Panc1 (cell line): ENCODE measurements around the gene DENND4C. TPM values are rescaled to one million over a fixed set of nuclear protein-coding genes. Genes with fewer than 3 reads are reported as not detected.

Experiments
- ATAC-seq: fragments of 200-7000 bp; cut with Tn5 transposase; 2 replicates; pipeline ENCODE4 v1.9.1; 2020; ENCODE audit warnings: mild to moderate bottlenecking, moderate library complexity
- BruUV-seq: library from RNA; stranded (reverse); fragments of 400-500 nt; replicated peaks from 2 replicates; lab custom pipeline; 2021; lab: Mats Ljungman, UMichigan
- CTCF ChIA-PET: fragments of 300-600 bp; sonication (Branson Sonifier 250); formaldehyde crosslinking; loops from one replicate; lab custom pipeline; 2022; ENCODE audit warnings: antibody characterized with exemption; lab: Charles Lee
- POLR2A ChIA-PET: fragments of 300-600 bp; sonication (Branson Sonifier 250); formaldehyde crosslinking; loops from one replicate; lab custom pipeline; 2022; ENCODE audit warnings: antibody characterized with exemption; lab: Charles Lee
- DNase-seq: peaks from one replicate; pipeline ENCODE4 v3.0.0-alpha.2; 2010; ENCODE audit warnings: low read depth, low spot score
- H3K27ac ChIP-seq: 2 replicates; pipeline ENCODE4 v1.5.1; 2011; ENCODE audit warnings: mild to moderate bottlenecking, low read length, inconsistent platforms
- H3K27me3 ChIP-seq: fragments of 200-500 bp; sonication (Bioruptor generic); 2 replicates; pipeline ENCODE4 v1.6.0; 2014; ENCODE audit warnings: low read length, inconsistent platforms; ENCODE audit not compliant: control insufficient read depth, insufficient read depth
- H3K36me3 ChIP-seq: fragments of 200-500 bp; sonication (Bioruptor generic); 2 replicates; pipeline ENCODE4 v1.5.1; 2014; ENCODE audit warnings: inconsistent platforms, mild to moderate bottlenecking, low read length, moderate library complexity; ENCODE audit not compliant: control insufficient read depth, insufficient read depth
- H3K4me1 ChIP-seq: 2 replicates; pipeline ENCODE4 v1.5.1; 2011; ENCODE audit warnings: inconsistent platforms, mild to moderate bottlenecking, low read length, moderate library complexity; ENCODE audit not compliant: control insufficient read depth, insufficient read depth
- H3K4me3 ChIP-seq, 2 experiments: 2 replicates each; pipeline ENCODE4 v1.5.1; 2011 to 2012; ENCODE audit warnings: low read depth in 2 of 2, low read length in 2 of 2, mild to moderate bottlenecking in 2 of 2, inconsistent platforms in 1 of 2, moderate library complexity in 1 of 2
- H3K9me3 ChIP-seq: fragments of 200-500 bp; sonication (Bioruptor generic); 2 replicates; pipeline ENCODE4 v1.5.1; 2014; ENCODE audit warnings: low read depth, mild to moderate bottlenecking, inconsistent platforms, low read length, moderate library complexity; ENCODE audit not compliant: control insufficient read depth, insufficient read depth
- CTCF ChIP-seq: fragments of 450-650 bp; IDR thresholded peaks from 2 replicates; pipeline ENCODE4 v1.5.1; 2017; ENCODE audit warnings: mild to moderate bottlenecking
- POLR2AphosphoS5 ChIP-seq: IDR thresholded peaks from 2 replicates; pipeline ENCODE4 v1.6.1; 2012; ENCODE audit warnings: mild to moderate bottlenecking, low read depth, low read length, moderate library complexity
- REST ChIP-seq, 2 experiments: IDR thresholded peaks; 2 replicates each; pipeline ENCODE4 v1.6.1; 2011 to 2012; ENCODE audit warnings: low read depth in 2 of 2, control low read depth in 1 of 2, low read length in 1 of 2, mild to moderate bottlenecking in 1 of 2, moderate library complexity in 1 of 2; ENCODE audit not compliant: insufficient read depth in 1 of 2
- SIN3A ChIP-seq: IDR thresholded peaks from 2 replicates; pipeline ENCODE4 v1.6.1; 2012; ENCODE audit warnings: low read depth, mild to moderate bottlenecking, low read length, moderate library complexity, borderline replicate concordance; ENCODE audit not compliant: insufficient read depth
- TCF7L2 ChIP-seq: IDR thresholded peaks from 2 replicates; pipeline ENCODE4 v1.6.1; 2011; ENCODE audit warnings: mild to moderate bottlenecking, low read depth, low read length, inconsistent platforms
- in situ Hi-C: cut with HindIII; loops from 2 replicates; pipeline ENCODE4 v1.10.0; 2016; ENCODE audit warnings: low sequenced_read_pairs, low pct_unique_long_range_greater_than_20kb
- intact Hi-C: fragments of 100-400 bp; cut with micrococcal nuclease; formaldehyde crosslinking; loops from one replicate; pipeline ENCODE4 v1.10.0; 2022; ENCODE audit not compliant: unreplicated experiment
- total RNA-seq: library from RNA; stranded (reverse); gene quantifications from one replicate; pipeline ENCODE4 v1.2.1, GENCODE V29; 2021; ENCODE audit not compliant: unreplicated experiment

The DENND4C gene
- total RNA-seq, 1 experiment from 2014 or later = 10.5 TPM

GRCh38 chr9:19371942-19372341 is 141.4 kb downstream of the DENND4C start:
- ChIA-PET CTCF (no interaction called here), POLR2A (no interaction called here)
- TF ChIP-seq SIN3A = no peak
- no peak for TF ChIP-seq TCF7L2
- TF ChIP-seq REST (IDR thresholded peaks at IDR 0.05; ENCODE audit: insufficient read depth in 1 of 2, low read depth in 2 of 2, low read length in 1 of 2) = no peak
- TF ChIP-seq POLR2AphosphoS5 = no peak
- no peak; the same call in 1 of the 2 replicates for TF ChIP-seq CTCF
- no TSS peak for BruUV-seq
- Histone ChIP-seq H3K36me3 (no peaks in the 10 kb centered on the region; the same call in 1 of the 2 replicates), H3K4me3 (no peak overlapping the region), H3K27me3 (no peaks in the 10 kb centered on the region), H3K9me3 (no peaks in the 10 kb centered on the region), H3K4me1 (no peaks in the 10 kb centered on the region), H3K27ac (no peak overlapping the region)
- ATAC-seq (no peak), DNase-seq (no peak)
- in situ Hi-C loops = no loop called here
- intact Hi-C loops = loop anchor here (5.0 kb wide), 1 partner anchor 85 kb away; no protein-coding TSS in a partner anchor

GRCh38 chr9:19372567-19372966 is 142.1 kb downstream of the DENND4C start:
- DNase-seq (no peak), ATAC-seq (no peak)
- Histone ChIP-seq H3K9me3 (no peaks in the 10 kb centered on the region), H3K4me3 (no peak overlapping the region), H3K4me1 (no peaks in the 10 kb centered on the region), H3K36me3 (no peaks in the 10 kb centered on the region; the same call in 1 of the 2 replicates), H3K27ac (no peak overlapping the region), H3K27me3 (no peaks in the 10 kb centered on the region)
- BruUV-seq = no TSS peak
- ChIA-PET POLR2A (no interaction called here), CTCF (no interaction called here)
- TF ChIP-seq POLR2AphosphoS5 = no peak
- no peak for TF ChIP-seq SIN3A
- no peak for TF ChIP-seq TCF7L2
- TF ChIP-seq REST (IDR thresholded peaks at IDR 0.05; ENCODE audit: insufficient read depth in 1 of 2, low read depth in 2 of 2, low read length in 1 of 2) = no peak
- no peak for TF ChIP-seq CTCF
- in situ Hi-C loops (no loop called here), intact Hi-C loops (loop anchor here (5.0 kb wide), 1 partner anchor 85 kb away; no protein-coding TSS in a partner anchor)
